ENCODE measurements around the gene FCHO2.

Gene FCHO2

GRCh38 chr5:73137563-73138530 is 182.0 kb downstream of the FCHO2 start:
- no peak for DNase-seq

GRCh38 chr5:73139485-73139884 is 183.6 kb downstream of the FCHO2 start:
- no peak for DNase-seq
